ENCODE measurements around the gene RARB. TPM values are rescaled to one million over a fixed set of nuclear protein-coding genes. Genes with fewer than 3 reads are reported as not detected.
A peak's percentile ranks its signal among the peaks of the same experiment; 100 is the strongest.

RARB gene
- total and polyA plus RNA-seq, 2 donors from 2014 or later, result 8.3 to 14.7 TPM

- H3K4me3 ChIP-seq (ENCODE audit: low read length in 3 of 3), result no peak overlapping the region
- no peak overlapping the region for H3K27ac ChIP-seq (ENCODE audit: low read depth in 2 of 2, low read length in 2 of 2)
- no peak overlapping the region for H3K9ac ChIP-seq (ENCODE audit: low read length in 3 of 3)
- H3K4me1 ChIP-seq (ENCODE audit: control insufficient read depth in 2 of 3, insufficient read depth in 2 of 3, low read depth in 1 of 3, low read length in 3 of 3), result peaks cover 0 to 7% (median 0%) of the 10 kb centered on the region in 3 donors
- DNase-seq (no peak), FAIRE-seq (no peak)
- intact Hi-C loops (cut with DNase I), result no loop called here
- no peaks in the 10 kb centered on the region for H3K27me3 ChIP-seq (ENCODE audit: control insufficient read depth, insufficient read depth, low read length)
- TF ChIP-seq CTCF (IDR thresholded peaks at IDR 0.05; ENCODE audit: borderline replicate concordance, extremely low read depth, insufficient read depth), result no peak
- H3K36me3 ChIP-seq (ENCODE audit: control insufficient read depth in 2 of 3, insufficient read depth in 3 of 3, low read length in 3 of 3), result no peaks in the 10 kb centered on the region
- H3K9me3 ChIP-seq (ENCODE audit: control insufficient read depth in 2 of 3, insufficient read depth in 1 of 3, low read length in 3 of 3), result no peaks in the 10 kb centered on the region
These were observed 84.1 kb downstream of the RARB start for GRCh38 chr3:25511972-25512721.

GRCh38 chr3:25513642-25514266 is 85.7 kb downstream of the RARB start:
- Histone ChIP-seq H3K27ac (ENCODE audit: low read depth in 2 of 2, low read length in 2 of 2) (no peak overlapping the region), H3K4me3 (ENCODE audit: low read length in 3 of 3) (no peak overlapping the region), H3K4me1 (ENCODE audit: control insufficient read depth in 2 of 3, insufficient read depth in 2 of 3, low read depth in 1 of 3, low read length in 3 of 3) (peaks cover 0 to 5% (median 0%) of the 10 kb centered on the region in 3 donors), H3K36me3 (ENCODE audit: control insufficient read depth in 2 of 3, insufficient read depth in 3 of 3, low read length in 3 of 3) (no peaks in the 10 kb centered on the region), H3K9me3 (ENCODE audit: control insufficient read depth in 2 of 3, insufficient read depth in 1 of 3, low read length in 3 of 3) (no peaks in the 10 kb centered on the region), H3K27me3 (ENCODE audit: control insufficient read depth, insufficient read depth, low read length) (no peaks in the 10 kb centered on the region), H3K9ac (ENCODE audit: low read length in 3 of 3) (no peak overlapping the region)
- FAIRE-seq (no peak), DNase-seq (peak in 2 of 5 donors; percentile 35 to 48)
- TF ChIP-seq CTCF (IDR thresholded peaks at IDR 0.05; ENCODE audit: borderline replicate concordance, extremely low read depth, insufficient read depth), result no peak
- intact Hi-C loops (cut with DNase I), result no loop called here

DNA sequence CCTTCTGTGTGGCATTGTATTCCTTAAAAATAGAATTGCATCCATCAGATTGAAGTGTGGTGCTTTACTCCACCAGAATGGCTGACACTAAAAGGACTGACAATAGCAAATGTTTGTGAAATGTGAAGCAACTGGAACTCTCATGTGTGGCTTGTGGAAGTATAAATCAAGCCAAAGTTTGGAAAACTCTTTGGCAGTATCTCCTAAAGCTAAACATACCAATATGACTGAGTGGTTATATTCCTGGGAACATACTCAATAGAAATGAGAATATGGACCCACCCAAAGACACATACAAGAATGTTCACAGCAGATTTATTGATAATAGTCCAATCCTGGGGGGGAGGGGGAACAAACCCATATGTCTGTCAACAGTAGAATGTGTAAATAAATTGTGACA is 87.1 kb downstream of the RARB start:
- Histone ChIP-seq H3K27me3 (ENCODE audit: control insufficient read depth, insufficient read depth, low read length) (no peaks in the 10 kb centered on the region), H3K9ac (ENCODE audit: low read length in 3 of 3) (no peak overlapping the region), H3K27ac (ENCODE audit: low read depth in 2 of 2, low read length in 2 of 2) (no peak overlapping the region), H3K4me3 (ENCODE audit: low read length in 3 of 3) (no peak overlapping the region), H3K4me1 (ENCODE audit: control insufficient read depth in 2 of 3, insufficient read depth in 2 of 3, low read depth in 1 of 3, low read length in 3 of 3) (peaks cover 0 to 5% (median 0%) of the 10 kb centered on the region in 3 donors), H3K9me3 (ENCODE audit: control insufficient read depth in 2 of 3, insufficient read depth in 1 of 3, low read length in 3 of 3) (no peaks in the 10 kb centered on the region), H3K36me3 (ENCODE audit: control insufficient read depth in 2 of 3, insufficient read depth in 3 of 3, low read length in 3 of 3) (no peaks in the 10 kb centered on the region)
- no peak for DNase-seq
- intact Hi-C loops (cut with DNase I), result no loop called here
- TF ChIP-seq CTCF (IDR thresholded peaks at IDR 0.05; ENCODE audit: borderline replicate concordance, extremely low read depth, insufficient read depth), result no peak
- no peak for FAIRE-seq
